Astrocyte (in vitro differentiated cells and primary cell): ENCODE data around the gene TRIM61. TPM values are rescaled to one million over a fixed set of nuclear protein-coding genes. Genes with fewer than 3 reads are reported as not detected.
"Not testable (repeated sequence)": the region's sequence is repeated elsewhere in the genome, so short reads cannot be mapped to it uniquely, and the experiment has no call there.

Experiments used
- DNase-seq: peaks from one replicate; pipeline ENCODE4 v3.0.0-alpha.2; 2010; ENCODE audit warnings: low read depth
- FAIRE-seq: peaks from 2 replicates; lab custom pipeline; 2011; peaks lifted over from hg19 to GRCh38; lab: Jason Lieb, UNC
- H2AFZ ChIP-seq: 2 replicates; pipeline ENCODE4 v1.6.0; 2012; ENCODE audit warnings: low read depth, low read length, inconsistent platforms
- H3K27ac ChIP-seq: 2 replicates; pipeline ENCODE4 v1.5.1; 2011; ENCODE audit warnings: low read depth, low read length, inconsistent platforms
- H3K27me3 ChIP-seq: 2 replicates; pipeline ENCODE4 v1.6.0; 2011; ENCODE audit warnings: low read length, inconsistent platforms; ENCODE audit not compliant: insufficient read depth
- H3K36me3 ChIP-seq: 2 replicates; pipeline ENCODE4 v1.5.1; 2011; ENCODE audit warnings: low read length, inconsistent platforms; ENCODE audit not compliant: insufficient read depth
- H3K4me1 ChIP-seq: 2 replicates; pipeline ENCODE4 v1.5.1; 2011; ENCODE audit warnings: low read length, inconsistent platforms; ENCODE audit not compliant: insufficient read depth
- H3K4me2 ChIP-seq: 2 replicates; pipeline ENCODE4 v1.6.0; 2012; ENCODE audit warnings: low read length, inconsistent platforms
- H3K4me3 ChIP-seq: 2 replicates; pipeline ENCODE4 v1.5.1; 2011; ENCODE audit warnings: low read depth, mild to moderate bottlenecking, low read length, inconsistent platforms; ENCODE audit not compliant: insufficient read depth
- H3K79me2 ChIP-seq: 2 replicates; pipeline ENCODE4 v1.6.0; 2012; ENCODE audit warnings: mild to moderate bottlenecking, low read length, inconsistent platforms; ENCODE audit not compliant: insufficient read depth
- H3K9ac ChIP-seq: 2 replicates; pipeline ENCODE4 v1.6.0; 2012; ENCODE audit warnings: mild to moderate bottlenecking, low read length, inconsistent platforms
- H3K9me3 ChIP-seq: 2 replicates; pipeline ENCODE4 v1.5.1; 2012; ENCODE audit warnings: low read depth, mild to moderate bottlenecking, low read length, inconsistent platforms; ENCODE audit not compliant: insufficient read depth
- H4K20me1 ChIP-seq: 2 replicates; pipeline ENCODE4 v1.6.0; 2012; ENCODE audit warnings: low read length, inconsistent platforms; ENCODE audit not compliant: insufficient read depth
- H3K27ac Mint-ChIP-seq: one replicate; pipeline ENCODE4 v1.8.0; 2021; ENCODE audit warnings: mild to moderate bottlenecking, mixed read lengths; ENCODE audit not compliant: unreplicated experiment
- H3K27me3 Mint-ChIP-seq: one replicate; pipeline ENCODE4 v1.8.0; 2021; ENCODE audit warnings: low read depth, mixed read lengths; ENCODE audit not compliant: unreplicated experiment
- H3K36me3 Mint-ChIP-seq: one replicate; pipeline ENCODE4 v1.8.0; 2021; ENCODE audit warnings: low read depth, mixed read lengths; ENCODE audit not compliant: unreplicated experiment
- H3K4me1 Mint-ChIP-seq: one replicate; pipeline ENCODE4 v1.8.0; 2021; ENCODE audit warnings: low read depth, mixed read lengths; ENCODE audit not compliant: unreplicated experiment
- H3K4me3 Mint-ChIP-seq: one replicate; pipeline ENCODE4 v1.8.0; 2021; ENCODE audit warnings: mild to moderate bottlenecking, moderate library complexity, mixed read lengths; ENCODE audit not compliant: unreplicated experiment
- H3K9me3 Mint-ChIP-seq: one replicate; pipeline ENCODE4 v1.8.0; 2021; ENCODE audit warnings: mild to moderate bottlenecking, mixed read lengths; ENCODE audit not compliant: unreplicated experiment
- CTCF ChIP-seq: IDR thresholded peaks from 2 replicates; pipeline ENCODE4 v1.5.1; 2011; ENCODE audit warnings: low read depth, mild to moderate bottlenecking, inconsistent platforms, low read length, moderate library complexity; ENCODE audit not compliant: insufficient read depth
- EZH2 ChIP-seq: IDR thresholded peaks from 2 replicates; pipeline ENCODE4 v1.6.1; 2012; ENCODE audit warnings: mild to moderate bottlenecking, low read length, inconsistent platforms; ENCODE audit not compliant: insufficient read depth
- total RNA-seq: library from RNA; stranded (reverse); gene quantifications from 2 replicates; pipeline ENCODE4 v1.2.1, GENCODE V29; 2021

TRIM61 gene
- total RNA-seq, 1 donor from 2014 or later, result 2.2 TPM

GRCh38 chr4:164997941-164998340 lies 20.5 kb upstream of the TRIM61 start:
- DNase-seq, result no peak
- Mint-ChIP-seq H3K4me1 (no peaks in the 10 kb centered on the region), H3K9me3 (no peaks in the 10 kb centered on the region), H3K4me3 (no peak overlapping the region), H3K36me3 (no peaks in the 10 kb centered on the region), H3K27me3 (no peaks in the 10 kb centered on the region), H3K27ac (no peak overlapping the region)
- H3K4me1 ChIP-seq, result no peaks in the 10 kb centered on the region
- H3K27me3 ChIP-seq, result no peaks in the 10 kb centered on the region
- no peak for FAIRE-seq
- H4K20me1 ChIP-seq, result no peaks in the 10 kb centered on the region
- H3K9ac ChIP-seq, result no peak overlapping the region
- TF ChIP-seq EZH2, result no peak
- TF ChIP-seq CTCF, result no peak
- H3K36me3 ChIP-seq, result no peaks in the 10 kb centered on the region
- no peaks in the 10 kb centered on the region for H3K79me2 ChIP-seq
- H3K9me3 ChIP-seq, result no peaks in the 10 kb centered on the region
- H3K4me3 ChIP-seq, result no peak overlapping the region
- H3K4me2 ChIP-seq, result no peak overlapping the region
- no peak overlapping the region for H2AFZ ChIP-seq
- no peak overlapping the region for H3K27ac ChIP-seq

GRCh38 chr4:164997324-164997723 lies 19.9 kb upstream of the TRIM61 start:
- Mint-ChIP-seq H3K4me3 (no peak overlapping the region), H3K4me1 (no peaks in the 10 kb centered on the region), H3K27ac (no peak overlapping the region), H3K36me3 (no peaks in the 10 kb centered on the region), H3K9me3 (no peaks in the 10 kb centered on the region), H3K27me3 (no peaks in the 10 kb centered on the region)
- FAIRE-seq (no peak), DNase-seq (no peak)
- Histone ChIP-seq H3K36me3 (no peaks in the 10 kb centered on the region), H3K4me3 (no peak overlapping the region), H3K27ac (no peak overlapping the region), H3K9me3 (no peaks in the 10 kb centered on the region), H4K20me1 (no peaks in the 10 kb centered on the region), H3K4me2 (no peak overlapping the region), H3K27me3 (no peaks in the 10 kb centered on the region), H3K9ac (no peak overlapping the region), H2AFZ (no peak overlapping the region), H3K4me1 (no peaks in the 10 kb centered on the region), H3K79me2 (no peaks in the 10 kb centered on the region)
- no peak for TF ChIP-seq EZH2

- not testable (repeated sequence) for H3K36me3 Mint-ChIP-seq, H3K36me3 ChIP-seq, H4K20me1 ChIP-seq, H3K9ac ChIP-seq, H3K4me1 Mint-ChIP-seq, H3K4me3 ChIP-seq, DNase-seq, H3K27ac ChIP-seq, H2AFZ ChIP-seq, H3K27me3 Mint-ChIP-seq, H3K4me3 Mint-ChIP-seq, H3K9me3 ChIP-seq, H3K27ac Mint-ChIP-seq, H3K9me3 Mint-ChIP-seq, H3K4me2 ChIP-seq, FAIRE-seq, H3K27me3 ChIP-seq, H3K4me1 ChIP-seq, H3K79me2 ChIP-seq
Observed at GRCh38 chr4:164996123-164996522, 18.7 kb upstream of the TRIM61 start.

- H3K9ac ChIP-seq, H3K4me1 ChIP-seq, H3K4me3 ChIP-seq, H3K9me3 ChIP-seq, H3K79me2 ChIP-seq, FAIRE-seq, H3K36me3 ChIP-seq, H4K20me1 ChIP-seq, H3K27me3 Mint-ChIP-seq, H3K4me2 ChIP-seq, H3K4me3 Mint-ChIP-seq, H3K9me3 Mint-ChIP-seq, H3K36me3 Mint-ChIP-seq, H3K27ac ChIP-seq, H3K27me3 ChIP-seq, DNase-seq, H2AFZ ChIP-seq, H3K4me1 Mint-ChIP-seq, H3K27ac Mint-ChIP-seq: not testable (repeated sequence)
Observed at GRCh38 chr4:164990786-164991185, 13.3 kb upstream of the TRIM61 start.
